ENCODE data around the gene GPR6.

GPR6 gene

GRCh38 chr6:110002676-110003075, 24.6 kb downstream of the GPR6 start:
- DNase-seq = no peak

- DNase-seq = no peak
Observed at GRCh38 chr6:110013386-110013785, 35.3 kb downstream of the GPR6 start.

- DNase-seq = no peak
Observed at GRCh38 chr6:110015206-110015605, 37.1 kb downstream of the GPR6 start.

GRCh38 chr6:110017306-110017705, 39.2 kb downstream of the GPR6 start:
- DNase-seq = no peak

- no peak for DNase-seq
Observed at GRCh38 chr6:110017946-110018345, 39.8 kb downstream of the GPR6 start.

GRCh38 chr6:110018486-110018885, 40.4 kb downstream of the GPR6 start:
- no peak for DNase-seq

GRCh38 chr6:110020888-110021287, 42.8 kb downstream of the GPR6 start:
- no peak for DNase-seq

- no peak for DNase-seq
Observed at GRCh38 chr6:110029144-110029543, 51.0 kb downstream of the GPR6 start.

Measured in activated naive CD4-positive, alpha-beta T cell treated with Interleukin-2 at 50 U/mL for 16 hours (primary cell).